K562 (cell line): Measurements from ENCODE around the gene PDK1. TPM values are rescaled to one million over a fixed set of nuclear protein-coding genes. Genes with fewer than 3 reads are reported as not detected.
A peak's percentile ranks its signal among the peaks of the same experiment; 100 is the strongest.

Source experiments
- ATF7 ChIP-seq: fragments of 450-650 bp; IDR thresholded peaks from 2 replicates; pipeline ENCODE4 v1.7.1; 2014; ENCODE audit warnings: mild to moderate bottlenecking, moderate library complexity
- CEBPG ChIP-seq, 3 experiments: fragments of 200-800 bp in 1 of 3; sonication (Bioruptor generic) in 1 of 3; sonication (generic) in 1 of 3; formaldehyde crosslinking in 1 of 3; IDR thresholded peaks in 2 of 3; conservative IDR thresholded peaks in 1 of 3; 2 replicates each; pipeline versions ENCODE4 v1.6.1 to v1.8.0; 2016 to 2022; ENCODE audit warnings: missing compliant biosample characterization in 2 of 3, missing genetic modification characterization in 2 of 3, mild to moderate bottlenecking in 1 of 3, missing genetic modification reagents in 1 of 3
- EGR1 ChIP-seq: fragments of 450-650 bp; conservative IDR thresholded peaks from 2 replicates; pipeline ENCODE4 v1.6.1; 2017; ENCODE audit warnings: mild to moderate bottlenecking
- GABPB2 ChIP-seq: fragments of 250-450 bp; sonication (Bioruptor Pico); conservative IDR thresholded peaks from 2 replicates; pipeline ENCODE4 v1.5.1; 2021; ENCODE audit warnings: mild to moderate bottlenecking
- NONO ChIP-seq, 2 experiments: fragments of 200-400 bp in 1 of 2; fragments of 450-650 bp in 1 of 2; formaldehyde crosslinking in 1 of 2; IDR thresholded peaks; 2 replicates each; pipeline ENCODE4 v1.6.1; 2017; ENCODE audit warnings: low read depth in 2 of 2, mild to moderate bottlenecking in 2 of 2, moderate library complexity in 2 of 2, low read length in 1 of 2
- PHB ChIP-seq: fragments of 250-450 bp; sonication (Bioruptor Pico); IDR thresholded peaks from 2 replicates; pipeline ENCODE4 v1.5.0; 2021
- TEAD4 ChIP-seq, 2 experiments: sonication (generic) in 1 of 2; formaldehyde crosslinking in 1 of 2; IDR thresholded peaks; 2 replicates each; pipeline versions ENCODE4 v1.6.1 to v1.8.0; 2012 to 2022; ENCODE audit warnings: borderline replicate concordance in 1 of 2, inconsistent platforms in 1 of 2, low read length in 1 of 2, mild to moderate bottlenecking in 1 of 2, missing genetic modification reagents in 1 of 2
- ZNF23 ChIP-seq: fragments of 250-450 bp; sonication (Bioruptor Pico); IDR thresholded peaks from 2 replicates; pipeline ENCODE4 v1.4.0; 2020; ENCODE audit warnings: mild to moderate bottlenecking
- ZNF347 ChIP-seq: fragments of 450-650 bp; formaldehyde crosslinking; IDR thresholded peaks from 2 replicates; pipeline ENCODE4 v1.4.0; 2020; ENCODE audit warnings: low read depth, mild to moderate bottlenecking, moderate library complexity
- ZNF41 ChIP-seq: fragments of 250-450 bp; sonication (Bioruptor Pico); conservative IDR thresholded peaks from 2 replicates; pipeline ENCODE4 v1.4.0; 2020; ENCODE audit warnings: mild to moderate bottlenecking
- ZNF445 ChIP-seq: fragments of 250-450 bp; sonication (Bioruptor Pico); IDR thresholded peaks from 2 replicates; pipeline ENCODE4 v1.4.0; 2020; ENCODE audit warnings: low read depth, mild to moderate bottlenecking, moderate library complexity
- polyA plus RNA-seq, 8 experiments: library from polyadenylated mRNA; depleted of rRNA in 4 of 8; stranded (reverse) in 5 of 8; unstranded in 3 of 8; fragments of >200 nt; fragmentation: Nextera tagmentation in 2 of 8; fragmentation: Illumina TruSeq in 1 of 8; extraction: Ambion mirVana in 2 of 8; extraction: Trizol in 1 of 8; gene quantifications; 2 replicates each; pipeline versions ENCODE4 v1.2.1 to v1.2.3, GENCODE V29; 2011 to 2014; ENCODE audit warnings: inconsistent platforms in 1 of 8, missing spikeins in 1 of 8
- total RNA-seq, 7 experiments: library from RNA; depleted of rRNA in 6 of 7; stranded (reverse); fragments of >200 nt in 6 of 7; fragmentation: Illumina TruSeq in 2 of 7; extraction: Trizol in 2 of 7; gene quantifications; 2 replicates each; pipeline versions ENCODE4 v1.2.1 to v1.2.3, GENCODE V29; 2011 to 2021; ENCODE audit warnings: low replicate concordance in 1 of 7
- TF ChIP-seq, protein P1 (sequence below): sonication (generic); formaldehyde crosslinking; IDR thresholded peaks from 2 replicates; pipeline ENCODE4 v1.8.0; 2022; ENCODE audit warnings: mild to moderate bottlenecking, missing genetic modification reagents, borderline replicate concordance
- TF ChIP-seq, protein P2 (sequence below): sonication (generic); formaldehyde crosslinking; IDR thresholded peaks from 2 replicates; pipeline ENCODE4 v1.8.1; 2023; ENCODE audit warnings: mild to moderate bottlenecking, missing genetic modification reagents
- TF ChIP-seq, protein P3 (sequence below): fragments of 450-650 bp; IDR thresholded peaks from 2 replicates; pipeline ENCODE4 v1.6.1; 2016; ENCODE audit warnings: antibody characterized with exemption
- TF ChIP-seq, protein P4 (sequence below): fragments of 450-650 bp; formaldehyde crosslinking; IDR thresholded peaks from 2 replicates; pipeline ENCODE4 v1.4.0; 2022; ENCODE audit warnings: missing genetic modification characterization

PDK1 gene
- total and polyA plus RNA-seq, 9 of the 15 experiments (the other 6 are each of a cell fraction or from before 2014, with no cell fraction given), result 3.5 to 176 (median 13.9) TPM

DNA sequence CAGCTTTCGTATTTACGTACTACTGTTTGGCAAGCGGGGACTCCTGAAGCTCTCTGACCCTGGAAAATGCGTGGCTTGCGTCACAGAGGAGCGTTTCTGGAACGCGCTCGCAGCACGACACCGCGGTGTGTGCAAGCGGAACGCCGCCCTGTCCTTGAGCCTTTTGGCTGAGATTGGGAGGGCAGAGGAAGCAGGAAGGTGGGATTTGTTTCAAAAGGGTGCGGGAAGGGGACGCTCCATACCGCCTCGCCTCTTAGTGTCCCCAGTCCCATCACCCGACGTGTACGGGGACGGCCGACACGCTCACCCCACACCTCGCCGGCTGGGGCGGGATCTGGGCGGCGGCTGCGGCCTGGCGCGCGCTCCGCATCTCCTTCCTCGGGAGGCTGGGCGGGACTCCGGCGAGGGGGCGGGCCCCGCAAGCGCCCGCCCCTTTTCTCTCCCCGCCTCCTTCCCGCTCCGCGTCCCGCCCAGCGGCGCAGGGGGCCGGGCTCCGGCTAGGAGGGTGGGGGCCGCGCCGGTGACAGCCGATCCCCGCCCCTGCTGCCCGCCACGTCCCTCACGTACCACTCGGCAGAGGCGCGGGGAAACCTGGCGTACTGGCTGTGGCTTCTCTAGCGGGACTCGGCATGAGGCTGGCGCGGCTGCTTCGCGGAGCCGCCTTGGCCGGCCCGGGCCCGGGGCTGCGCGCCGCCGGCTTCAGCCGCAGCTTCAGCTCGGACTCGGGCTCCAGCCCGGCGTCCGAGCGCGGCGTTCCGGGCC, at the start of gene PDK1 (continued):
- TF ChIP-seq, protein P1, sequence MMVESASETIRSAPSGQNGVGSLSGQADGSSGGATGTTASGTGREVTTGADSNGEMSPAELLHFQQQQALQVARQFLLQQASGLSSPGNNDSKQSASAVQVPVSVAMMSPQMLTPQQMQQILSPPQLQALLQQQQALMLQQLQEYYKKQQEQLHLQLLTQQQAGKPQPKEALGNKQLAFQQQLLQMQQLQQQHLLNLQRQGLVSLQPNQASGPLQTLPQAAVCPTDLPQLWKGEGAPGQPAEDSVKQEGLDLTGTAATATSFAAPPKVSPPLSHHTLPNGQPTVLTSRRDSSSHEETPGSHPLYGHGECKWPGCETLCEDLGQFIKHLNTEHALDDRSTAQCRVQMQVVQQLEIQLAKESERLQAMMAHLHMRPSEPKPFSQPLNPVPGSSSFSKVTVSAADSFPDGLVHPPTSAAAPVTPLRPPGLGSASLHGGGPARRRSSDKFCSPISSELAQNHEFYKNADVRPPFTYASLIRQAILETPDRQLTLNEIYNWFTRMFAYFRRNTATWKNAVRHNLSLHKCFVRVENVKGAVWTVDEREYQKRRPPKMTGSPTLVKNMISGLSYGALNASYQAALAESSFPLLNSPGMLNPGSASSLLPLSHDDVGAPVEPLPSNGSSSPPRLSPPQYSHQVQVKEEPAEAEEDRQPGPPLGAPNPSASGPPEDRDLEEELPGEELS (CRISPR knock-in tag), result no peak
- TF ChIP-seq, protein P2, sequence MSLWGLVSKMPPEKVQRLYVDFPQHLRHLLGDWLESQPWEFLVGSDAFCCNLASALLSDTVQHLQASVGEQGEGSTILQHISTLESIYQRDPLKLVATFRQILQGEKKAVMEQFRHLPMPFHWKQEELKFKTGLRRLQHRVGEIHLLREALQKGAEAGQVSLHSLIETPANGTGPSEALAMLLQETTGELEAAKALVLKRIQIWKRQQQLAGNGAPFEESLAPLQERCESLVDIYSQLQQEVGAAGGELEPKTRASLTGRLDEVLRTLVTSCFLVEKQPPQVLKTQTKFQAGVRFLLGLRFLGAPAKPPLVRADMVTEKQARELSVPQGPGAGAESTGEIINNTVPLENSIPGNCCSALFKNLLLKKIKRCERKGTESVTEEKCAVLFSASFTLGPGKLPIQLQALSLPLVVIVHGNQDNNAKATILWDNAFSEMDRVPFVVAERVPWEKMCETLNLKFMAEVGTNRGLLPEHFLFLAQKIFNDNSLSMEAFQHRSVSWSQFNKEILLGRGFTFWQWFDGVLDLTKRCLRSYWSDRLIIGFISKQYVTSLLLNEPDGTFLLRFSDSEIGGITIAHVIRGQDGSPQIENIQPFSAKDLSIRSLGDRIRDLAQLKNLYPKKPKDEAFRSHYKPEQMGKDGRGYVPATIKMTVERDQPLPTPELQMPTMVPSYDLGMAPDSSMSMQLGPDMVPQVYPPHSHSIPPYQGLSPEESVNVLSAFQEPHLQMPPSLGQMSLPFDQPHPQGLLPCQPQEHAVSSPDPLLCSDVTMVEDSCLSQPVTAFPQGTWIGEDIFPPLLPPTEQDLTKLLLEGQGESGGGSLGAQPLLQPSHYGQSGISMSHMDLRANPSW (CRISPR knock-in tag), result no peak
- TF ChIP-seq CEBPG (CRISPR knock-in tag; IDR thresholded peaks at IDR 0.05), result peak; percentile 74
- peak in 1 of 2 experiments; percentile 85; a peak in 2 of 4 replicates for TF ChIP-seq CEBPG (tag; conservative IDR thresholded peaks at IDR 0.05 in 1 of 2, IDR thresholded peaks at IDR 0.05 in 1 of 2)
- no peak for TF ChIP-seq GABPB2 (CRISPR knock-in tag)
- TF ChIP-seq PHB (CRISPR knock-in tag), result no peak; the same call in 1 of the 2 replicates
- 0 out of 2 replicates have a peak, but pooled peaks have one; percentile 29 for TF ChIP-seq EGR1
- TF ChIP-seq ATF7, result peak; percentile 70
- TF ChIP-seq, protein P3, sequence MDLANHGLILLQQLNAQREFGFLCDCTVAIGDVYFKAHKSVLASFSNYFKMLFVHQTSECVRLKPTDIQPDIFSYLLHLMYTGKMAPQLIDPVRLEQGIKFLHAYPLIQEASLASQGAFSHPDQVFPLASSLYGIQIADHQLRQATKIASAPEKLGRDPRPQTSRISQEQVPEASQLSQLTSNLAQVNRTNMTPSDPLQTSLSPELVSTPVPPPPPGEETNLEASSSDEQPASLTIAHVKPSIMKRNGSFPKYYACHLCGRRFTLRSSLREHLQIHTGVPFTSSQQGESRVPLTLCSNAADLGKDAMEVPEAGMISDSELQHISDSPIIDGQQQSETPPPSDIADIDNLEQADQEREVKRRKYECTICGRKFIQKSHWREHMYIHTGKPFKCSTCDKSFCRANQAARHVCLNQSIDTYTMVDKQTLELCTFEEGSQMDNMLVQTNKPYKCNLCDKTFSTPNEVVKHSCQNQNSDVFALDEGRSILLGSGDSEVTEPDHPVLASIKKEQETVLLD, result peak; percentile 74
- no peak for TF ChIP-seq ZNF347 (CRISPR knock-in tag)
- TF ChIP-seq, protein P4, sequence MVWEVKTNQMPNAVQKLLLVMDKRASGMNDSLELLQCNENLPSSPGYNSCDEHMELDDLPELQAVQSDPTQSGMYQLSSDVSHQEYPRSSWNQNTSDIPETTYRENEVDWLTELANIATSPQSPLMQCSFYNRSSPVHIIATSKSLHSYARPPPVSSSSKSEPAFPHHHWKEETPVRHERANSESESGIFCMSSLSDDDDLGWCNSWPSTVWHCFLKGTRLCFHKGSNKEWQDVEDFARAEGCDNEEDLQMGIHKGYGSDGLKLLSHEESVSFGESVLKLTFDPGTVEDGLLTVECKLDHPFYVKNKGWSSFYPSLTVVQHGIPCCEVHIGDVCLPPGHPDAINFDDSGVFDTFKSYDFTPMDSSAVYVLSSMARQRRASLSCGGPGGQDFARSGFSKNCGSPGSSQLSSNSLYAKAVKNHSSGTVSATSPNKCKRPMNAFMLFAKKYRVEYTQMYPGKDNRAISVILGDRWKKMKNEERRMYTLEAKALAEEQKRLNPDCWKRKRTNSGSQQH, result 0 out of 2 replicates have a peak, but pooled peaks have one; percentile 57
- no peak for TF ChIP-seq ZNF41 (CRISPR knock-in tag)
- no peak for TF ChIP-seq ZNF445 (CRISPR knock-in tag)
- TF ChIP-seq ZNF23 (CRISPR knock-in tag), result 0 out of 2 replicates have a peak, but pooled peaks have one; percentile 53
- TF ChIP-seq TEAD4 (IDR thresholded peaks at IDR 0.05; ENCODE audit: low read length), result peak; percentile 21; the same call in 1 of the 2 replicates
- no peak for TF ChIP-seq TEAD4 (CRISPR knock-in tag; IDR thresholded peaks at IDR 0.05; ENCODE audit: borderline replicate concordance)
- TF ChIP-seq NONO (IDR thresholded peaks at IDR 0.05; ENCODE audit: low read depth in 2 of 2, low read length in 1 of 2), result peak; percentile 78 to 80
